Measurements from ENCODE around the gene NPEPL1. TPM values are rescaled to one million over a fixed set of nuclear protein-coding genes. Genes with fewer than 3 reads are reported as not detected.
A peak's percentile ranks its signal among the peaks of the same experiment; 100 is the strongest.

NPEPL1 gene
- total RNA-seq, 1 experiment from 2014 or later = 23.4 TPM

GRCh38 chr20:58654337-58654736 is 38.3 kb upstream of the NPEPL1 start:
- no peak for DNase-seq (ENCODE audit: unreplicated experiment)
- intact Hi-C loops (cut with micrococcal nuclease) = loop anchor here (5.0 kb wide), 2 partner anchors 198 to 347 kb away; partner anchors contain the start of genes GNAS, GNAS-AS1 and RAB22A
- H3K4me3 Mint-ChIP-seq (ENCODE audit: unreplicated experiment) = no peak overlapping the region
- BruUV-seq (replicated peaks) = no TSS peak
- CTCF ChIA-PET = interaction anchor here (0.6 to 1.8 kb wide), 4 partner anchors 12 to 788 kb away, joined by 3 to 7 read pairs (median 5); no protein-coding TSS in a partner anchor
- H3K27ac Mint-ChIP-seq (ENCODE audit: low read depth, unreplicated experiment) = no peak overlapping the region
- H3K27me3 Mint-ChIP-seq (ENCODE audit: insufficient read depth, unreplicated experiment) = no peaks in the 10 kb centered on the region
- TF ChIP-seq CTCF (IDR thresholded peaks at IDR 0.05; ENCODE audit: unreplicated experiment) = no peak
- H3K9me3 Mint-ChIP-seq (ENCODE audit: unreplicated experiment) = no peaks in the 10 kb centered on the region
- peaks cover 21% of the 10 kb centered on the region for H3K36me3 Mint-ChIP-seq (ENCODE audit: insufficient read depth, unreplicated experiment)
- H3K4me1 Mint-ChIP-seq (ENCODE audit: insufficient read depth, unreplicated experiment) = peaks cover 32% of the 10 kb centered on the region
- POLR2A ChIA-PET = interaction anchor here (0.6 to 4.9 kb wide), 7 partner anchors 12 to 378 kb away, joined by 3 to 57 read pairs (median 4); partner anchors contain the start of genes ATP5F1E and VAPB

- Mint-ChIP-seq H3K27ac (ENCODE audit: low read depth, unreplicated experiment) (no peak overlapping the region), H3K27me3 (ENCODE audit: insufficient read depth, unreplicated experiment) (no peaks in the 10 kb centered on the region), H3K9me3 (ENCODE audit: unreplicated experiment) (no peaks in the 10 kb centered on the region), H3K36me3 (ENCODE audit: insufficient read depth, unreplicated experiment) (peaks cover 30% of the 10 kb centered on the region), H3K4me1 (ENCODE audit: insufficient read depth, unreplicated experiment) (peaks cover 33% of the 10 kb centered on the region), H3K4me3 (ENCODE audit: unreplicated experiment) (no peak overlapping the region)
- BruUV-seq (replicated peaks) = no TSS peak
- no peak for DNase-seq (ENCODE audit: unreplicated experiment)
- intact Hi-C loops (cut with micrococcal nuclease) = no loop called here
- ChIA-PET POLR2A (interaction anchor here (0.7 to 4.9 kb wide), 6 partner anchors 17 to 266 kb away, joined by 3 to 57 read pairs (median 4); partner anchors contain the start of gene VAPB), CTCF (interaction anchor here (0.9 to 1.8 kb wide), 4 partner anchors 38 to 419 kb away, joined by 3 to 7 read pairs (median 4); no protein-coding TSS in a partner anchor)
- TF ChIP-seq CTCF (IDR thresholded peaks at IDR 0.05; ENCODE audit: unreplicated experiment) = no peak
These were observed 37.1 kb upstream of the NPEPL1 start for GRCh38 chr20:58655328-58656107.

- intact Hi-C loops (cut with micrococcal nuclease) = no loop called here
- ChIA-PET CTCF (interaction anchor here (0.9 to 1.6 kb wide), 3 partner anchors 36 to 421 kb away, joined by 3 to 4 read pairs (median 4); no protein-coding TSS in a partner anchor), POLR2A (interaction anchor here (1.3 kb wide), 1 partner anchor 268 kb away, joined by 4 read pairs; the partner anchor contains the start of gene VAPB)
- TF ChIP-seq CTCF (IDR thresholded peaks at IDR 0.05; ENCODE audit: unreplicated experiment) = no peak
- BruUV-seq (replicated peaks) = no TSS peak
- no peaks in the 10 kb centered on the region for H3K9me3 Mint-ChIP-seq (ENCODE audit: unreplicated experiment)
- no peaks in the 10 kb centered on the region for H3K27me3 Mint-ChIP-seq (ENCODE audit: insufficient read depth, unreplicated experiment)
- H3K27ac Mint-ChIP-seq (ENCODE audit: low read depth, unreplicated experiment) = peak overlapping the region; percentile 57
- H3K4me1 Mint-ChIP-seq (ENCODE audit: insufficient read depth, unreplicated experiment) = peaks cover 26% of the 10 kb centered on the region
- peak overlapping the region; percentile 12 for H3K4me3 Mint-ChIP-seq (ENCODE audit: unreplicated experiment)
- H3K36me3 Mint-ChIP-seq (ENCODE audit: insufficient read depth, unreplicated experiment) = peaks cover 32% of the 10 kb centered on the region
- DNase-seq (ENCODE audit: unreplicated experiment) = no peak
These were observed 35.8 kb upstream of the NPEPL1 start for GRCh38 chr20:58656831-58657230.

GRCh38 chr20:58657262-58657661 is 35.3 kb upstream of the NPEPL1 start:
- Mint-ChIP-seq H3K27ac (ENCODE audit: low read depth, unreplicated experiment) (peak overlapping the region; percentile 57), H3K4me1 (ENCODE audit: insufficient read depth, unreplicated experiment) (peaks cover 26% of the 10 kb centered on the region), H3K9me3 (ENCODE audit: unreplicated experiment) (no peaks in the 10 kb centered on the region), H3K4me3 (ENCODE audit: unreplicated experiment) (no peak overlapping the region), H3K27me3 (ENCODE audit: insufficient read depth, unreplicated experiment) (no peaks in the 10 kb centered on the region), H3K36me3 (ENCODE audit: insufficient read depth, unreplicated experiment) (peaks cover 37% of the 10 kb centered on the region)
- CTCF ChIA-PET = interaction anchor here (0.6 to 0.7 kb wide), 2 partner anchors 15 to 433 kb away, joined by 3 to 5 read pairs; no protein-coding TSS in a partner anchor
- intact Hi-C loops (cut with micrococcal nuclease) = no loop called here
- POLR2A ChIA-PET = interaction anchor here (1.3 kb wide), 1 partner anchor 268 kb away, joined by 4 read pairs; the partner anchor contains the start of gene VAPB
- no peak for TF ChIP-seq CTCF (IDR thresholded peaks at IDR 0.05; ENCODE audit: unreplicated experiment)
- BruUV-seq (replicated peaks) = no TSS peak
- DNase-seq (ENCODE audit: unreplicated experiment) = no peak

Data from MCF 10A (cell line).